H1 (cell line): ENCODE measurements around the gene HMGB1. TPM values are rescaled to one million over a fixed set of nuclear protein-coding genes. Genes with fewer than 3 reads are reported as not detected.

Experiments
- CTCF ChIA-PET: fragments of 300-600 bp; sonication (Branson Sonifier 250); formaldehyde crosslinking; loops from one replicate; lab custom pipeline; 2021; ENCODE audit not compliant: partially characterized antibody; lab: Charles Lee
- POLR2A ChIA-PET: fragments of 300-600 bp; sonication (Branson Sonifier 250); formaldehyde crosslinking; loops from one replicate; lab custom pipeline; 2021; ENCODE audit warnings: inconsistent platforms; ENCODE audit not compliant: partially characterized antibody; lab: Charles Lee
- DNase-seq, 2 experiments: peaks; one replicate each; pipeline versions ENCODE4 v3.0.0 to v3.0.0-alpha.2; 2010 to 2022; ENCODE audit warnings: low spot score in 2 of 2, low read depth in 1 of 2, mixed read lengths in 1 of 2
- FAIRE-seq: peaks from 2 replicates; lab custom pipeline; 2011; peaks lifted over from hg19 to GRCh38; lab: Jason Lieb, UNC
- H2AFZ ChIP-seq: 2 replicates; pipeline ENCODE4 v1.8.1; 2012; ENCODE audit warnings: low read length, inconsistent platforms
- H2AK5ac ChIP-seq: 2 replicates; pipeline ENCODE4 v1.6.1; 2013; ENCODE audit warnings: low read depth, low read length
- H2BK120ac ChIP-seq: replicated peaks from 2 replicates; pipeline ENCODE3; 2013; ENCODE audit warnings: low read depth, low read length, inconsistent platforms
- H2BK12ac ChIP-seq: 2 replicates; pipeline ENCODE4 v1.6.1; 2013; ENCODE audit warnings: low read depth, low read length
- H2BK15ac ChIP-seq: 2 replicates; pipeline ENCODE4 v1.6.1; 2013; ENCODE audit warnings: low read length
- H2BK20ac ChIP-seq: 2 replicates; pipeline ENCODE4 v1.6.1; 2013; ENCODE audit warnings: low read length
- H2BK5ac ChIP-seq: 2 replicates; pipeline ENCODE4 v1.6.1; 2013; ENCODE audit warnings: low read depth, low read length
- H3K14ac ChIP-seq: 2 replicates; pipeline ENCODE4 v1.6.1; 2013; ENCODE audit warnings: inconsistent platforms; ENCODE audit not compliant: insufficient read length
- H3K18ac ChIP-seq: 2 replicates; pipeline ENCODE4 v1.6.1; 2013; ENCODE audit warnings: low read length; ENCODE audit errors: extremely low read depth
- H3K23ac ChIP-seq: 2 replicates; pipeline ENCODE4 v1.6.1; 2013; ENCODE audit warnings: inconsistent platforms; ENCODE audit not compliant: insufficient read length
- H3K23me2 ChIP-seq: 2 replicates; pipeline ENCODE4 v1.6.1; 2013; ENCODE audit warnings: low read depth, low read length
- H3K27ac ChIP-seq: 2 replicates; pipeline ENCODE4 v1.6.1; 2011; ENCODE audit warnings: low read depth, low read length, inconsistent platforms
- H3K27me3 ChIP-seq, 4 experiments: replicated peaks in 1 of 4; 1 replicate in 1 of 4; 2 replicates in 3 of 4; pipeline versions ENCODE4 v1.6.1 to v1.8.1; 2011 to 2013; ENCODE audit warnings: low read length in 3 of 4, mild to moderate bottlenecking in 3 of 4, inconsistent platforms in 2 of 4, mixed read lengths in 2 of 4, moderate library complexity in 1 of 4; ENCODE audit not compliant: control insufficient read depth in 3 of 4, insufficient read depth in 3 of 4; ENCODE audit errors: extremely low read depth in 1 of 4
- H3K36me3 ChIP-seq, 4 experiments: 2 replicates each; pipeline versions ENCODE4 v1.6.1 to v1.8.1; 2011 to 2013; ENCODE audit warnings: mild to moderate bottlenecking in 4 of 4, low read length in 3 of 4, moderate library complexity in 2 of 4, control low read depth in 1 of 4, inconsistent platforms in 1 of 4; ENCODE audit not compliant: insufficient read depth in 4 of 4, control insufficient read depth in 2 of 4
- H3K4ac ChIP-seq: replicated peaks from 2 replicates; pipeline ENCODE3; 2013; ENCODE audit warnings: low read length, low read depth, mixed read lengths, inconsistent platforms; ENCODE audit not compliant: insufficient read length
- H3K4me1 ChIP-seq, 4 experiments: replicated peaks in 1 of 4; 1 replicate in 1 of 4; 2 replicates in 3 of 4; pipeline versions ENCODE4 v1.6.1 to v1.8.1; 2011 to 2013; ENCODE audit warnings: low read length in 3 of 4, inconsistent platforms in 2 of 4, mixed read lengths in 1 of 4; ENCODE audit not compliant: insufficient read depth in 4 of 4, control insufficient read depth in 3 of 4
- H3K4me2 ChIP-seq, 2 experiments: 2 replicates each; pipeline versions ENCODE4 v1.6.1 to v1.8.1; 2011 to 2013; ENCODE audit warnings: low read depth in 2 of 2, low read length in 2 of 2, control low read depth in 1 of 2, inconsistent platforms in 1 of 2, mild to moderate bottlenecking in 1 of 2; ENCODE audit not compliant: insufficient read depth in 1 of 2
- H3K4me3 ChIP-seq, 4 experiments: fragments of 200-600, 300-600 bp in 1 of 4; sonication (generic), shearing (Covaris generic), sonication (Bioruptor Twin) in 1 of 4; 2 replicates each; pipeline versions ENCODE4 v1.5.1 to v1.8.1; 2011 to 2016; ENCODE audit warnings: low read length in 4 of 4, low read depth in 3 of 4, control low read depth in 2 of 4, inconsistent platforms in 2 of 4, mild to moderate bottlenecking in 2 of 4, mixed read lengths in 1 of 4, moderate library complexity in 1 of 4; ENCODE audit not compliant: insufficient read depth in 2 of 4; ENCODE audit errors: extremely low read depth in 1 of 4
- H3K56ac ChIP-seq: replicated peaks from 2 replicates; pipeline ENCODE3; 2013; ENCODE audit warnings: low read depth, mild to moderate bottlenecking, mixed read lengths, low read length, inconsistent platforms; ENCODE audit not compliant: insufficient read length
- H3K79me1 ChIP-seq: 2 replicates; pipeline ENCODE4 v1.6.1; 2013; ENCODE audit warnings: low read depth, low read length, control low read depth
- H3K79me2 ChIP-seq, 2 experiments: 2 replicates each; pipeline versions ENCODE4 v1.6.1 to v1.8.1; 2012 to 2013; ENCODE audit warnings: low read length in 2 of 2, mild to moderate bottlenecking in 2 of 2, inconsistent platforms in 1 of 2; ENCODE audit not compliant: insufficient read depth in 2 of 2, control insufficient read depth in 1 of 2
- H3K9ac ChIP-seq, 4 experiments: replicated peaks in 1 of 4; 1 replicate in 1 of 4; 2 replicates in 3 of 4; pipeline versions ENCODE4 v1.6.1 to v1.8.1; 2011 to 2013; ENCODE audit warnings: low read depth in 3 of 4, low read length in 3 of 4, control low read depth in 2 of 4, mild to moderate bottlenecking in 2 of 4, moderate library complexity in 2 of 4, inconsistent platforms in 1 of 4; ENCODE audit errors: extremely low read depth in 1 of 4
- H3K9me3 ChIP-seq, 2 experiments: 2 replicates each; pipeline versions ENCODE4 v1.6.1 to v1.8.1; 2012 to 2013; ENCODE audit warnings: mild to moderate bottlenecking in 2 of 2, moderate library complexity in 2 of 2, control low read depth in 1 of 2, inconsistent platforms in 1 of 2, low read depth in 1 of 2, low read length in 1 of 2, mixed read lengths in 1 of 2; ENCODE audit not compliant: insufficient read depth in 2 of 2
- H4K20me1 ChIP-seq, 2 experiments: replicated peaks in 1 of 2; 2 replicates each; pipeline versions ENCODE3 to v1.8.1; 2011 to 2013; ENCODE audit warnings: inconsistent platforms in 2 of 2, low read length in 2 of 2, mild to moderate bottlenecking in 1 of 2; ENCODE audit not compliant: insufficient read depth in 2 of 2, control insufficient read depth in 1 of 2
- H4K5ac ChIP-seq: 2 replicates; pipeline ENCODE4 v1.6.1; 2013; ENCODE audit warnings: low read length, low read depth, mixed read lengths, inconsistent platforms; ENCODE audit not compliant: insufficient read length
- H4K8ac ChIP-seq: 2 replicates; pipeline ENCODE4 v1.8.0; 2013; ENCODE audit warnings: mild to moderate bottlenecking, moderate library complexity, low read length, inconsistent platforms; ENCODE audit not compliant: insufficient read depth; ENCODE audit errors: extremely low read depth
- H4K91ac ChIP-seq: replicated peaks from 2 replicates; pipeline ENCODE3; 2013; ENCODE audit warnings: low read length, mixed read lengths, inconsistent platforms; ENCODE audit not compliant: insufficient read length
- BCL11A ChIP-seq, 2 experiments: IDR thresholded peaks; one replicate each; pipeline ENCODE4 v1.6.1; 2011; ENCODE audit warnings: low read depth in 2 of 2, low read length in 2 of 2, mild to moderate bottlenecking in 2 of 2
- EP300 ChIP-seq, 2 experiments: IDR thresholded peaks; 1 replicate in 1 of 2; 2 replicates in 1 of 2; pipeline ENCODE4 v1.6.1; 2011 to 2012; ENCODE audit warnings: low read depth in 2 of 2, low read length in 2 of 2, mild to moderate bottlenecking in 2 of 2, borderline replicate concordance in 1 of 2, inconsistent platforms in 1 of 2, moderate library complexity in 1 of 2
- FOSL1 ChIP-seq: IDR thresholded peaks from 2 replicates; pipeline ENCODE4 v1.6.1; 2011; ENCODE audit warnings: mild to moderate bottlenecking, low read depth, low read length, moderate library complexity; ENCODE audit not compliant: insufficient read depth
- GABPA ChIP-seq: IDR thresholded peaks from 2 replicates; pipeline ENCODE4 v1.6.1; 2011; ENCODE audit warnings: mild to moderate bottlenecking, low read length, moderate library complexity, borderline replicate concordance; ENCODE audit not compliant: insufficient read depth
- HDAC2 ChIP-seq, 2 experiments: fragments of 300-600 bp in 1 of 2; sonication (generic) in 1 of 2; IDR thresholded peaks; 2 replicates each; pipeline ENCODE4 v1.6.1; 2011 to 2012; ENCODE audit warnings: low read depth in 2 of 2, low read length in 2 of 2, mild to moderate bottlenecking in 2 of 2, moderate library complexity in 2 of 2, borderline replicate concordance in 1 of 2, inconsistent platforms in 1 of 2
- KDM5A ChIP-seq: fragments of 200-600 bp; IDR thresholded peaks from 2 replicates; pipeline ENCODE4 v1.7.1; 2012; ENCODE audit warnings: mild to moderate bottlenecking, low read length, inconsistent platforms, mixed read lengths
- SP1 ChIP-seq: IDR thresholded peaks from 2 replicates; pipeline ENCODE4 v1.6.1; 2011; ENCODE audit warnings: low read depth, low read length
- SRF ChIP-seq: IDR thresholded peaks from 2 replicates; pipeline ENCODE4 v1.6.1; 2011; ENCODE audit warnings: mild to moderate bottlenecking, low read depth, low read length, moderate library complexity
- TBP ChIP-seq: IDR thresholded peaks from 2 replicates; pipeline ENCODE4 v1.6.1; 2011; ENCODE audit warnings: low read depth, low read length, improper control_type of control experiment
- WGBS, 2 experiments: shearing (Covaris generic) in 1 of 2; methylation state at CpG; one replicate each; pipeline versions ENCODE4 v1.1.6 to v1.1.7; 2013 to 2015; ENCODE audit warnings: low lambda C conversion rate in 2 of 2, mixed read lengths in 2 of 2, inconsistent platforms in 1 of 2, low coverage in 1 of 2, missing lambda C conversion rate in 1 of 2; ENCODE audit not compliant: insufficient replicate concordance in 2 of 2, insufficient coverage in 1 of 2, insufficient read length in 1 of 2; ENCODE audit errors: extremely low coverage in 1 of 2, missing lambda C conversion rate in 1 of 2; 5-methylcytosine and 5-hydroxymethylcytosine counted together
- polyA plus RNA-seq, 7 experiments: library from polyadenylated mRNA; depleted of rRNA in 3 of 7; stranded (reverse) in 5 of 7; unstranded in 2 of 7; fragments of >200 nt in 5 of 7; fragments of 200-250 nt in 2 of 7; gene quantifications; 1 replicate in 5 of 7; 2 replicates in 1 of 7; 4 replicates in 1 of 7; pipeline versions ENCODE4 v1.2.1 to v1.2.3, GENCODE V29; 2011 to 2013; ENCODE audit warnings: missing spikeins in 2 of 7, mixed read lengths in 2 of 7
- total RNA-seq: library from RNA; stranded (reverse); fragmentation: NEBNext Ultra II Directional; extraction: Animal tissue kit (Norgen Biotek cat#: 25700); gene quantifications from 2 replicates; pipeline ENCODE4 v1.2.1, GENCODE V29; 2021
- TF ChIP-seq, protein P1 (sequence below): IDR thresholded peaks from 2 replicates; pipeline ENCODE4 v1.6.1; 2012; ENCODE audit warnings: inconsistent platforms
- TF ChIP-seq, protein P2 (sequence below): IDR thresholded peaks from 2 replicates; pipeline ENCODE4 v1.6.1; 2012; ENCODE audit warnings: low read length, inconsistent platforms

HMGB1 gene
- total and polyA plus RNA-seq, 2 of the 8 experiments (the other 6 are each of a cell fraction or from before 2014, with no cell fraction given): 123 to 776 TPM

GRCh38 chr13:30416471-30416870, 49.3 kb downstream of the HMGB1 start:
- no peak overlapping the region for H2BK120ac ChIP-seq
- H2BK5ac ChIP-seq: no peak overlapping the region
- no peaks in the 10 kb centered on the region for H3K9me3 ChIP-seq
- H3K4me2 ChIP-seq: no peak overlapping the region
- no peaks in the 10 kb centered on the region; a peak in 3 of 7 replicates for H3K27me3 ChIP-seq
- H4K5ac ChIP-seq: no peak overlapping the region
- no peak overlapping the region for H4K91ac ChIP-seq
- no peak overlapping the region for H3K27ac ChIP-seq
- H3K18ac ChIP-seq: no peak overlapping the region
- 86% methylated on average over 1 of the region's 1 CpG; no CpG with 5 or more reads in 1 of the 2 experiments for whole genome bisulfite sequencing, 2 experiments
- H3K14ac ChIP-seq: no peak overlapping the region
- H4K8ac ChIP-seq: no peak overlapping the region
- H2BK20ac ChIP-seq: no peak overlapping the region
- no peak overlapping the region for H2AFZ ChIP-seq
- FAIRE-seq: no peak
- no peak overlapping the region for H3K9ac ChIP-seq
- H3K4me1 ChIP-seq: peaks cover 0 to 9% (median 5%) of the 10 kb centered on the region in 4 experiments; a peak in 6 of 7 replicates
- H3K79me1 ChIP-seq: no peaks in the 10 kb centered on the region; the same call in 1 of the 2 replicates
- no peak overlapping the region for H3K56ac ChIP-seq
- H3K4me3 ChIP-seq: no peak overlapping the region
- H4K20me1 ChIP-seq: no peaks in the 10 kb centered on the region
- H3K36me3 ChIP-seq: no peaks in the 10 kb centered on the region
- H3K4ac ChIP-seq: no peak overlapping the region
- H2BK15ac ChIP-seq: no peak overlapping the region
- no peak overlapping the region for H2BK12ac ChIP-seq
- DNase-seq: no peak
- no peak overlapping the region for H3K23ac ChIP-seq
- ChIA-PET CTCF (interaction anchor here (1.3 to 5.6 kb wide), 2 partner anchors 9 to 30 kb away, joined by 3 to 42 read pairs; no protein-coding TSS in a partner anchor), POLR2A (no interaction called here)
- H3K79me2 ChIP-seq: no peaks in the 10 kb centered on the region
- H2AK5ac ChIP-seq: no peak overlapping the region
- H3K23me2 ChIP-seq: peaks cover 8% of the 10 kb centered on the region
- TF ChIP-seq FOSL1: no peak
- TF ChIP-seq KDM5A: no peak
- TF ChIP-seq, protein P1, sequence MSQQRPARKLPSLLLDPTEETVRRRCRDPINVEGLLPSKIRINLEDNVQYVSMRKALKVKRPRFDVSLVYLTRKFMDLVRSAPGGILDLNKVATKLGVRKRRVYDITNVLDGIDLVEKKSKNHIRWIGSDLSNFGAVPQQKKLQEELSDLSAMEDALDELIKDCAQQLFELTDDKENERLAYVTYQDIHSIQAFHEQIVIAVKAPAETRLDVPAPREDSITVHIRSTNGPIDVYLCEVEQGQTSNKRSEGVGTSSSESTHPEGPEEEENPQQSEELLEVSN: no peak
- no peak for TF ChIP-seq GABPA
- no peak for TF ChIP-seq SRF
- no peak for TF ChIP-seq EP300 (IDR thresholded peaks at IDR 0.05; ENCODE audit: borderline replicate concordance in 1 of 2, low read depth in 2 of 2, low read length in 2 of 2)
- no peak for TF ChIP-seq BCL11A (IDR thresholded peaks at IDR 0.05; ENCODE audit: low read depth in 2 of 2, low read length in 2 of 2)
- no peak for TF ChIP-seq TBP
- no peak for TF ChIP-seq SP1
- TF ChIP-seq, protein P2, sequence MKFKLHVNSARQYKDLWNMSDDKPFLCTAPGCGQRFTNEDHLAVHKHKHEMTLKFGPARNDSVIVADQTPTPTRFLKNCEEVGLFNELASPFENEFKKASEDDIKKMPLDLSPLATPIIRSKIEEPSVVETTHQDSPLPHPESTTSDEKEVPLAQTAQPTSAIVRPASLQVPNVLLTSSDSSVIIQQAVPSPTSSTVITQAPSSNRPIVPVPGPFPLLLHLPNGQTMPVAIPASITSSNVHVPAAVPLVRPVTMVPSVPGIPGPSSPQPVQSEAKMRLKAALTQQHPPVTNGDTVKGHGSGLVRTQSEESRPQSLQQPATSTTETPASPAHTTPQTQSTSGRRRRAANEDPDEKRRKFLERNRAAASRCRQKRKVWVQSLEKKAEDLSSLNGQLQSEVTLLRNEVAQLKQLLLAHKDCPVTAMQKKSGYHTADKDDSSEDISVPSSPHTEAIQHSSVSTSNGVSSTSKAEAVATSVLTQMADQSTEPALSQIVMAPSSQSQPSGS: no peak
- no peak for TF ChIP-seq HDAC2 (IDR thresholded peaks at IDR 0.05; ENCODE audit: borderline replicate concordance in 1 of 2, low read depth in 2 of 2, low read length in 2 of 2)
